ENCODE results near the gene DNAH2. TPM values are rescaled to one million over a fixed set of nuclear protein-coding genes. Genes with fewer than 3 reads are reported as not detected.

The DNAH2 gene
- polyA plus RNA-seq, 1 donor from 2014 or later, result 2.0 TPM

- Histone ChIP-seq H3K4me3 (ENCODE audit: low read length) (no peak overlapping the region), H3K9me2 (ENCODE audit: insufficient read depth, low read length) (no peaks in the 10 kb centered on the region), H4K20me1 (ENCODE audit: insufficient read depth) (no peaks in the 10 kb centered on the region), H3F3A (ENCODE audit: insufficient read depth, low read length, poor library complexity, severe bottlenecking) (no peaks in the 10 kb centered on the region), H2AFZ (ENCODE audit: low read depth, low read length) (no peak overlapping the region), H3K27me3 (ENCODE audit: insufficient read depth, low read depth, low read length) (no peaks in the 10 kb centered on the region), H3K9ac (ENCODE audit: low read length) (no peak overlapping the region), H3K79me2 (replicated peaks; ENCODE audit: insufficient read depth, low read length) (no peaks in the 10 kb centered on the region), H3K36me3 (ENCODE audit: insufficient read depth, low read length) (no peaks in the 10 kb centered on the region), H3K9me3 (ENCODE audit: low read length) (no peaks in the 10 kb centered on the region), H3K27ac (ENCODE audit: low read length) (no peak overlapping the region), H3K4me2 (ENCODE audit: low read length) (no peak overlapping the region)
- TF ChIP-seq CTCF (IDR thresholded peaks at IDR 0.05; ENCODE audit: poor library complexity, severe bottlenecking), result peak; percentile 39
- no peak for TF ChIP-seq POLR2AphosphoS5 (IDR thresholded peaks at IDR 0.05)
- no peak for TF ChIP-seq EP300 (conservative IDR thresholded peaks at IDR 0.05; ENCODE audit: poor library complexity, severe bottlenecking)
These were observed 107.9 kb downstream of the DNAH2 start for GRCh38 chr17:7825206-7825990.

- no peak overlapping the region for H3K4me2 ChIP-seq (ENCODE audit: low read length)
- no peak overlapping the region for H3K4me3 ChIP-seq (ENCODE audit: low read length)
- no peak overlapping the region for H3K9ac ChIP-seq (ENCODE audit: low read length)
- H3F3A ChIP-seq (ENCODE audit: insufficient read depth, low read length, poor library complexity, severe bottlenecking), result no peaks in the 10 kb centered on the region
- no peaks in the 10 kb centered on the region for H3K79me2 ChIP-seq (replicated peaks; ENCODE audit: insufficient read depth, low read length)
- no peaks in the 10 kb centered on the region for H3K9me2 ChIP-seq (ENCODE audit: insufficient read depth, low read length)
- no peaks in the 10 kb centered on the region for H3K27me3 ChIP-seq (ENCODE audit: insufficient read depth, low read depth, low read length)
- H3K36me3 ChIP-seq (ENCODE audit: insufficient read depth, low read length), result no peaks in the 10 kb centered on the region
- TF ChIP-seq REST (IDR thresholded peaks at IDR 0.05; ENCODE audit: borderline replicate concordance), result no peak
- TF ChIP-seq EZH2 (IDR thresholded peaks at IDR 0.05; ENCODE audit: borderline replicate concordance, insufficient read depth, low read length, poor library complexity, severe bottlenecking), result no peak
- TF ChIP-seq RAD21 (conservative IDR thresholded peaks at IDR 0.05), result no peak
- no peak for TF ChIP-seq TAF1 (IDR thresholded peaks at IDR 0.05; ENCODE audit: low read depth)
- no peaks in the 10 kb centered on the region for H3K9me3 ChIP-seq (ENCODE audit: low read length)
- H3K27ac ChIP-seq (ENCODE audit: low read length), result no peak overlapping the region
- H4K20me1 ChIP-seq (ENCODE audit: insufficient read depth), result no peaks in the 10 kb centered on the region
- no peak overlapping the region for H2AFZ ChIP-seq (ENCODE audit: low read depth, low read length)
These were observed 113.1 kb downstream of the DNAH2 start for GRCh38 chr17:7830616-7831015.

GRCh38 chr17:7831233-7831632 is 113.7 kb downstream of the DNAH2 start:
- Histone ChIP-seq H3K4me2 (ENCODE audit: low read length) (no peak overlapping the region), H3K27ac (ENCODE audit: low read length) (no peak overlapping the region), H3K36me3 (ENCODE audit: insufficient read depth, low read length) (no peaks in the 10 kb centered on the region), H3K27me3 (ENCODE audit: insufficient read depth, low read depth, low read length) (no peaks in the 10 kb centered on the region), H3K4me3 (ENCODE audit: low read length) (no peak overlapping the region), H4K20me1 (ENCODE audit: insufficient read depth) (no peaks in the 10 kb centered on the region), H2AFZ (ENCODE audit: low read depth, low read length) (no peak overlapping the region), H3K79me2 (replicated peaks; ENCODE audit: insufficient read depth, low read length) (no peaks in the 10 kb centered on the region), H3K9ac (ENCODE audit: low read length) (no peak overlapping the region), H3K9me3 (ENCODE audit: low read length) (no peaks in the 10 kb centered on the region), H3F3A (ENCODE audit: insufficient read depth, low read length, poor library complexity, severe bottlenecking) (peaks cover 4% of the 10 kb centered on the region), H3K9me2 (ENCODE audit: insufficient read depth, low read length) (no peaks in the 10 kb centered on the region)
- TF ChIP-seq CTCF (IDR thresholded peaks at IDR 0.05; ENCODE audit: poor library complexity, severe bottlenecking) (no peak), EZH2 (IDR thresholded peaks at IDR 0.05; ENCODE audit: borderline replicate concordance, insufficient read depth, low read length, poor library complexity, severe bottlenecking) (no peak), RAD21 (conservative IDR thresholded peaks at IDR 0.05) (no peak), REST (IDR thresholded peaks at IDR 0.05; ENCODE audit: borderline replicate concordance) (no peak)
